Gastroesophageal sphincter (tissue), 3 donors: ENCODE measurements around the gene SYT4.

Experiments used
- EP300 ChIP-seq: sonication (generic); formaldehyde crosslinking; IDR thresholded peaks from one replicate; pipeline ENCODE4 v1.6.1; 2017; ENCODE audit warnings: antibody characterized with exemption, mild to moderate bottlenecking
- POLR2A ChIP-seq, 2 donors: fragments of 450-650 bp; IDR thresholded peaks; one replicate each; pipeline ENCODE4 v1.6.1; 2017; ENCODE audit warnings: antibody characterized with exemption in 2 of 2, mild to moderate bottlenecking in 2 of 2, moderate library complexity in 1 of 2
- TF ChIP-seq, protein P1 (sequence below), 4 experiments: fragments of 200-600 bp in 2 of 4; fragments of 450-650 bp in 2 of 4; sonication (generic) in 1 of 4; IDR thresholded peaks; one replicate each; pipeline ENCODE4 v1.5.1; 2017 to 2019; ENCODE audit warnings: antibody characterized with exemption in 4 of 4, mild to moderate bottlenecking in 2 of 4, moderate library complexity in 2 of 4

DNA sequence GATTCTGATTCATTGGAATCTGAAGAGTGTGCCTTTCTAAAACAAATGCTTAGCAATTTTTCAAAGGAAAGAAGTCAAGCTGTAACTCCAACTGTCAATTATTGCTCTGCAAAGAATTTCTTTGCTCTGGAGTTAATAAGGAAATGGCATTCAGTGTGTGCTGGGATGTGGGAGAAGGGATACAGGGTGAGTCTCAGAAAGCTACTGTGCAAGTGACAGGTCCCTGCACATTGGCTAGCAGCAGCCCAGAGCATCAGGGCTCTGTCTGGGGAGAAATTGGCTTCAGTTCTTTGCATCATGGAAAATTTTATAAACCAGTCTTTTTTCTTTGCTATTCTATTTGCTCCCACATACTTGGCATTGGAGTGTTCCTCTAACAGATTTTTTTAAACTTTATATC is 1.1 kb upstream of the SYT4 start:
- TF ChIP-seq POLR2A (IDR thresholded peaks at IDR 0.05) (no peak), EP300 (no peak)
- TF ChIP-seq, protein P1, sequence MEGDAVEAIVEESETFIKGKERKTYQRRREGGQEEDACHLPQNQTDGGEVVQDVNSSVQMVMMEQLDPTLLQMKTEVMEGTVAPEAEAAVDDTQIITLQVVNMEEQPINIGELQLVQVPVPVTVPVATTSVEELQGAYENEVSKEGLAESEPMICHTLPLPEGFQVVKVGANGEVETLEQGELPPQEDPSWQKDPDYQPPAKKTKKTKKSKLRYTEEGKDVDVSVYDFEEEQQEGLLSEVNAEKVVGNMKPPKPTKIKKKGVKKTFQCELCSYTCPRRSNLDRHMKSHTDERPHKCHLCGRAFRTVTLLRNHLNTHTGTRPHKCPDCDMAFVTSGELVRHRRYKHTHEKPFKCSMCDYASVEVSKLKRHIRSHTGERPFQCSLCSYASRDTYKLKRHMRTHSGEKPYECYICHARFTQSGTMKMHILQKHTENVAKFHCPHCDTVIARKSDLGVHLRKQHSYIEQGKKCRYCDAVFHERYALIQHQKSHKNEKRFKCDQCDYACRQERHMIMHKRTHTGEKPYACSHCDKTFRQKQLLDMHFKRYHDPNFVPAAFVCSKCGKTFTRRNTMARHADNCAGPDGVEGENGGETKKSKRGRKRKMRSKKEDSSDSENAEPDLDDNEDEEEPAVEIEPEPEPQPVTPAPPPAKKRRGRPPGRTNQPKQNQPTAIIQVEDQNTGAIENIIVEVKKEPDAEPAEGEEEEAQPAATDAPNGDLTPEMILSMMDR (IDR thresholded peaks at IDR 0.05): no peak
